ENCODE results near the gene GRIK4.

DNA sequence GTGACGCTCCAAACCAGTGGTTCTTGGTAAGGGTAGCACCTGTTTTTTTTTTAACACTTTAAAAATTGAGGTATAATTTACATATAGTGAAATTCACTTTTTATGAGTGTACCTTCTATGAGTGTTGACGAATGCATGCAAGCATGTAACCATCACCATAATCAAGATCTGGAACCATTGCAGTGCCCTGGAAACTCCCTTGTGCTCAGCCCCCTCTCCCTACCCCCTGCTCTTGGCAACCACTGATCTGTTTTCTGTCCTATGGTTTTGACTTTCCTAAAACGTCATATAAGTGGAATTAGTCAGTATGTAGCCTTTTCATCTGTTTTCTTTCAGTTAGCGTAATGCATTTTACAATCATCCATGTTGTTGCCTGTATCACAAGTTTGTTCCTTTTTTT lies 212.2 kb downstream of the GRIK4 start:
- TF ChIP-seq CTCF (IDR thresholded peaks at IDR 0.05) (no peak), TCF7 (CRISPR knock-in tag; IDR thresholded peaks at IDR 0.05; ENCODE audit: low read depth) (no peak), E2F1 (CRISPR knock-in tag; IDR thresholded peaks at IDR 0.05) (no peak), CREB1 (CRISPR knock-in tag; IDR thresholded peaks at IDR 0.05) (no peak), NR1H2 (CRISPR knock-in tag; IDR thresholded peaks at IDR 0.05) (no peak), ZNF121 (CRISPR knock-in tag; IDR thresholded peaks at IDR 0.05) (no peak), ATF3 (CRISPR knock-in tag; conservative IDR thresholded peaks at IDR 0.05) (no peak), FOXP1 (CRISPR knock-in tag; IDR thresholded peaks at IDR 0.05; ENCODE audit: borderline replicate concordance) (no peak), USF1 (CRISPR knock-in tag; IDR thresholded peaks at IDR 0.05) (no peak), ZNF423 (CRISPR knock-in tag; IDR thresholded peaks at IDR 0.05) (no peak), CREM (CRISPR knock-in tag; IDR thresholded peaks at IDR 0.05) (no peak), RELA (CRISPR knock-in tag; IDR thresholded peaks at IDR 0.05; ENCODE audit: borderline replicate concordance) (no peak)

Measured in WTC11 (cell line).